NCI-H2029 treated with DMSO at 0.1 percent for 48 hours (cell line): ENCODE data around the gene RPL29.
A peak's percentile ranks its signal among the peaks of the same experiment; 100 is the strongest.
"Not testable (repeated sequence)": the region's sequence is repeated elsewhere in the genome, so short reads cannot be mapped to it uniquely, and the experiment has no call there.

Experiments used
- DNase-seq: peaks from one replicate; lab custom pipeline; 2025; lab: John Stamatoyannopoulos, UW

The RPL29 gene

DNA sequence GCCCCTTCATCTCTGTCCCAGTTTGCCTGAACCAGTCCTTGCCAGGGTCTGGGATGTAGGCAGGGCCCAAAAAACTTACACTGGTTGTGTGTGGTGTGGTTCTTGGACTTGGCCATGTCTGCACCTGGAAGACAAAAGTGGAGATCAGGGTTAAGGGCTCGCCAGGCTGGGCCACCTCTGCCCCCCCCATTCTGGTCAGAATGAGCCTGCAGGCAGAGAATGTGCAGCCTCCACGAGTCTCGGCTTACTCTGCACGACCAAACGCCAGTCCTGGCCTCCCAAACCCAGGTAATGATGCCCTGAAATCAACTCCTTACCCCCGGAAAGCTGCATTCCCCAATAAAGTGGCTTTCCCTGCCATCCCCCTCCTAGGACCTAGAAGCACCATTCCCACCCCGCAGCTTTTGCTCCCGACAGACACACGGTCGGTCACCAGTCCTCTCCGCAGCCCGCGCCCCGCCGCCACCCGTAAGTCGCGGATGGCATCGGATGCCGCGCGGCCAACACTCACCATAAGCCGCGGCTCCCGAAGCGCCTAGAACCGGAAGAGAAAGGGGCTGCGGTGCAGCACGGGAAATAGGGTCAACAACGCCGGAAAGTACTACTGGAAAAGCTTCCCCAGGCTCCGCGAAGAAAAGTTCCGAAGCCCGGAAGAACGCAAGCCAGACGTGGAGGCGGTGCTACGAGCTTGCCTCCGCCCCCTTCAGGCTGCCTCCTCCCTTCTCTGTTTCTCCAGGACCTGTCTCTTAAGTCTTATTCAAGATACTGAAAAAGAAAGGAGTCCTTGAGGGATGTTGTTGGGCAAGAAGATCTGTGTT is at the start of gene RPL29:
Gene RPL29 (minus strand): TSS at position 550 of the 818 bp plus-strand sequence. CDS start 434 bp downstream, at position 116.
- peak; percentile 56 for DNase-seq

DNA sequence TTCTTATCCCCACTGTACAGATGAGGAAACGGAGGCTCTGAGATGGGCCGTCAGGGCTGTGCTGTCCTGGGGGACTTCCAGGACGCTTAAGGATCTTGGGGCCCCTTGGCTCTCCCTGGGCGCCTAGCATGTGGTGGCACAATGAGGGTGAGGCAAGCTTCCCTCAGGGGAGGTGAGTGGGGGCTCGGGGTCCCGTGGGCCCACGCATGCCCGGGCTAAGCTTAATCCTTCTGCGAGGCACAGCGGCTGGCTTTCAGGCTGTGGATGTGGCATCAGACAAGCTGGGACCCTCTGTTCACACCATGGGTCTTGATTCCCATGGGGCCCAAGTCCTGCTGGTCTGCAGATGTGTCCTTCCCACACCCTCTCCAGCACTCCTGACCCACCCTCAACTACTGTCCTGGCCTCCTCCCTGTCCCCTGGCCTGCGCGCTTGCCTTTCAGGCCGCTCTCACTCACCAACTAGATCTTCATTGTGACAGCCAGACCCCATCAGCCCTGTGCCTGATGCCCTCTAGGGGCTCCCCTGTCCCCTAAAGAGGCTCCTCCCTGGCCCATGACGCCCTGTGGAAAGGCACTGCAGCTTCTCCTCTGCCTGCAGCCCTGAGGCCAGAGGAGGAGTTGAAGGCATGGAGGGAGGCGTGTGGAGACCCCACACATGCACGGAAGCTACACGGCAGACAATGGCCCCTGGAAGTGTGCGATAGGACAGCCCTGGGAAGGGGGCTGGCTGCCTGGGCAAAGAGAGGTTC is 49.3 kb upstream of the RPL29 start:
- no peak for DNase-seq

DNA sequence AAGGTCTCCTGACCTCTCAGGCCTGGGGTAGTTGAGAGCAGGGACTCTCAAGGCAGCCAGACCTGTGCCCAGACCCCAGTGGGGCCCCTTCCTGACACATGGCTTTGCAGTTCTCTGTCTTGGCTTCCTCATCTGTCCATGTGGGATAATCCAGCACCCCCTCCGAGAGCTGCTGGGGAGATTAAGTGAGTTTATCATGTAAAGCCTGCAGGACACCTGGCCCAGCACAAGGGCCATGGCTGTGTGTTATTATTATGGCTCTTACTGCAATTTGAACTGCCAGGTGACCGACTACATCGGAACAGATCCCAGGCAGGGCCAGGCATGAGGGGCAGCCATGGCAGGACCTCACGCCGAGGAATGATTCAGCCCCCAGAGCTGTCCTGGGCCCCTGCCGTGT is 48.1 kb upstream of the RPL29 start:
- no peak for DNase-seq

DNA sequence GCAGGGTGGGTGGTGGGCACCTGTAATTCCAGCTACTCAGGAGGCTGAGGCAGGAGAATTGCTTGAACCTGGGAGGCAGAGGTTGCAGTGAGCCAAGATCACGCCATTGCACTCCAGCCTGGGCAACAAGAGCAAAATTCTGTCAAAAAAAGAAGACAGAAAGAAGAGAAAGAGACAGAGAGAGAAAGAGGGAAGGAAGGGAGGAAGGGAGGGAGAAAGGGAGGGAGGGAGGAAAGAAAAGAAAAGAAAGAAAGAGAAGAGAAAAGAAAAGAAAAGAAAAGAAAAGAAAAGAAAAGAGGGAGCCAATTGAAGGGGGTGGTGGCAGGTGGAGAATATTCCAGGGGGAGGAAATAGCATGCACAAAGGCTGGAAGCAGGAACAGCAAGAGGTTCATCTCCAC is 47.3 kb upstream of the RPL29 start:
- not testable (repeated sequence) for DNase-seq

DNA sequence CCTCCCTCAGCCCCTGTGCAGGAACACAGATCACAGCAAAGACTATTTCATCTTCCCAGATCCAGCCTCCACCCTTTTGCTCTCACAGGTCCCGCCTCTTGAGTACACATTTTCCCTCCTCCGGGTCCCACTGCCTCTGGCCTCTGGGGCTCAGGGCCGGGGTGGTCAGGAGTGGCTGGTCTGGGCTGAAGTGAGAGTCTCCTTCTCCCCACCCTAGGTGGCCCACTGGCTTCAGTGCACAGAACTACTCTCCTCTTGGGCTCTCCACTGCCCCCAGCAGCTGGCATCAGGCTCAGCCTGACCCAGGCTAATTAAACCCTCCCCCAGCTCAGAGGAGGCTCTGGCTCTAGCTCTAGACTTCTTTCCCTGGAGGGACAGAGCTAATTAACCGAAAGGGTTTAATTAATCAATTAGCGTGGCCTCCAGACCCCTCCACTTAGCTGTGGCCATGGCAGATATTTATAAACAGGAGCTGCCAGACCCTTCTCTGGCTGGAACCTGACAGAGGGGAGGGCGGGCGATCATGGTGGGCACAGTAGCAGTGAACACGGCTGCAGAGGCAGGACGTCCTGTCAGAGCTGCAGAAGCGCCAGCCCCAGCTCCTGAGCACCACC is 45.5 kb upstream of the RPL29 start:
- DNase-seq, result no peak

DNA sequence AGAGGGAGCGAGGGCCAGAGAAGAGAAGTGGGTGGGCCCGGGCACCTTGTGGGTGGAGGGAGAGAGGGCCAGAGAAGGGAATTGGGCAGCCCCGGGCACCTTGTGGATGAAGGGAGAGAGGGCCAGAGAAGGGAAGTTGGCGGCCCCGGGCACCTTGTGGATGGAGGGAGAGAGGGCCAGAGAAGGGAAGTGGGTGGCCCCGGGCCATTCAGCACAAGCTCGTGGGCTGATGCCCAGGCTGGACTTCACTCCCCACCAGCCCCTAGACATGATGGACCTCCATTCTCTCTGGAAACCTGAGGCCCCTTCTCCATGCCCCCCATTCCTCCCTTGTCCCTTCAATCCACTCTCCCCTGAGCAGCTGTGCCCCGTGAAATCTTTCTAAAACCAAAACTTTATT is 44.9 kb upstream of the RPL29 start:
- no peak for DNase-seq

DNA sequence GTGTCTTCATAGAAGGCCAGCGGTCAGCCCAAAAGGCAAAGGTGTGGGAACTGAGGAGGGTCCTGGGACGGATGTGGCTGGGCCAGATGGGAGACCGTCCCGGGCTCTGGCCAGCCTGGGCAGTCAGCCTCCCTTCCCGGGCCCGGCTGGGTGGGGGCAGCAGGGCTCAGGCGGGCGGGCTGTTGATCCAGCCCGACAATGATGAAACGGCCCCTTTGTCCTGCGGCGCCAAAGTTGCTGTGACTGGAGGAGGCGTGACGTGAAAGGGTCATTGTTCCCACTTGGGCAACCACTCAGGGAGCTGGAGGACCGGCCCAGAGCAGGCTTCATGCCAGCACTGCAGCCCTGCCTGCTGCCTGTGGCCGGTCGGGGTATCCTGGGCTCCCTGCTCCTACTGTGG is 44.2 kb upstream of the RPL29 start:
- DNase-seq, result no peak

DNA sequence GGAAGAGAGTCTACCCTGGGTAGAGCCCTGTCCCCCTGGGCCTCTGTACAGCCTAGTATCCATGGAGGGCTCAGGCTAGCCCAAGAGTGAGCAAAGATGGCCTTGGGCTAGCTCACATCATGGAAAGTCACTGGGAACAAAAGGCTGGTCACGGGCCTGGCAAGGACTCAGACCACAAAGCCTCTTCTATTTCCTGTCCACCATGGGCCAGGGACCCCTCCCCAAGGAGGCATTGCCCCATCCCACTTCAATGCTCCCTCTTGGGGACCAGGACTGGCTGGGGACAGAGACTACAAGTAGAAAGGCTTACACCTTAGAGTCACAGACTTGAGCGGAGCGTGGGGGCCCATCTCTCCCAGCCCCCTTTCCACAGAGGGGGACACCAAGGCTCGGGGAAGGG is 43.7 kb upstream of the RPL29 start:
- DNase-seq, result no peak

DNA sequence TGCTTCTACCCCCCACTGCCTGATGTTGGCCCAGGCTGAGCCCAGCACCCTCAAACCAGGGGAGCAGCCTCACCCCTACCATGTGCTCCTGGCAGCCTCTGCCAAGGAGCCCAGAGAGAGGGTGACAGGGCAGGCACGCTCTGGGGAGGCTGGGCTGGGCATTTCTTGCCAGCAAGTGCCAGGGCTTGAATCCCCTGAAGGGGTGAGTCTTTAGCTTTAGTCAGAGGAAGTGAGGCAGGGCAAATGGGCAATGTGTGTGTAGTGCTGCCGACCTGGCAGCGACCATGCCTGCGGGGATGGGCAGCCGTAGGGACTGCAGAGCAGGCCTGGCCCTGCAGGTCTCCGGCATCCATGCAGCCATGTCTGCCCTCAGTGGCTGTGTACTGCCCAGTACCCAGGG is 42.5 kb upstream of the RPL29 start:
- DNase-seq, result no peak

DNA sequence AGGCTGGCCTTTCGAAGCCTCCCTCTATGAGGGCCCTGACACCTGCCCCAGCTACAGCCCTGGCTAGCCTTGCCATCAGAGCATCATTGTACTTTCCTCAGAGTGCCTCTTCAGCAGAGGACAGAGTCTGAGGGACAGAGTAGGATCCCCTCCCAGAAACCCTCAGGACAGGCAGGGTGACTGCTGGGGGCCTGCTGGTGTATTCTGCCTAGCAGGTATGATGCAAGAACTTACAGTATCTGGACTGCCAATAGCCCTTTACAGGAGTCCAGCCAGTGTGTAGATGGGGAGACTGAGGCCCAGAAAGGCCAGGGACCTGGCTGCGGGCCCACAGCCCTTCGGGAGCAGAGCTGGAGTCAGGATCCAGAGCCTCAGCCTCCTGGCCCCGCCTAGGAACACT is 41.6 kb upstream of the RPL29 start:
- DNase-seq, result no peak

DNA sequence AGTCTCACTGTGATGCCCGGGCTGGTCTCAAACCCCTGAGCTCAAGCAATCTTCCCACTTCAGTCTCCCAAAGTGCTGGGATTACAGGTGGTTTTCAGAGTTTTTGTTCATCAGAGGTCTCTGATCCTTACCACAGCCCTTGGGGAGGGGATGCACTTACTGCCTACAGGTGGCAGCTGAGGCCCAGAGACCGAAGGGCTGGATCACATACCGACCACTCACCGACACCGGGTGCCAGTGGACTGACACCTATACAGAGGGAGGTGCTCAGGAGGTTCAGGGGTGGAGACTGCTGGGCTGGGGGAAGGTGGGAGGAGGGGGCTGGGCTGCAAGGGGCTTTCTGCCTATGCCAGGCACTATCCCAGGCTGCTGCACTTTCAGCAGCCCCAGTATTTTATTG is 41.1 kb upstream of the RPL29 start:
- no peak for DNase-seq

DNA sequence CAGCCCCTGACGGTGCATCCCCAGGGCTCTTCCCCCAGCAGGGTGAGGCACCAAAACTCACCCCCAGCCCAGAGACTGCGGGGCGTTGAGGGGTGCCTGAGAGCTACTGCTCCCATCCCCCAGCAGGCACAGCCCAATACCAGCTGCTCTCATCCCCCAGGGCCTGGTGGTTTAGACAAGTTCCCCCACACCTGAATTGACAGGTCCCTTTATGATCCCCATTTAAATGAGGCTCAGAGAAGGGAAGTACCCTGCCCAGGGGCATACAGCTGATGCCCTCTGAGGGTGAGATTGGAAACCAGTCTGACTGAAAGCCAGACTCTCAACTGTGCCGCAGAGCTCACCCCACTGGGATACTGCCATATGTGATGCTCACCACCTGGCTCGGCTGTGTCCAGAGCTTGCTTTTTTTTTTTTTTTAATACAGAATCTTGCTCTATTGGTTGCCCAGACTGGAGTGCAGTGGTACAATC is 40.6 kb upstream of the RPL29 start:
- DNase-seq, result no peak

DNA sequence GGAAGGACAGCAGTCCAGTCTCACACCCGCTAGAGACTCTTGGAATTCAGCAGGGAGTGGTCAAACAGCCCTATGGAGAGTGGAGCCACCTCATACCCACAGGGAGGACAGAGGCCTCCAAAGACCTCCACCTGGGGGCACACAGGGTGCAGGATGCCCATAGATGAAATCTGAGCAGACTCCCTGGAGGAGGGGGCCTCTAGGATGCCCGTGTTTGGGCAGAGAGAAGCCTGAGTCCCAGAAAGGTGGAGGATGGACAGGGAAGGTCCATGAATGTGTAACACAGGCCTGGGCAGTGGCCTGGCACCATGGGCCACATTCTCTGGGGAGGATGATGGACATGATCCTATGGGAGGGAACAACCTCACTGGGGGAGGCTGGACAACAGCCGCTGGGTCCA is 39.0 kb upstream of the RPL29 start:
- DNase-seq, result no peak

DNA sequence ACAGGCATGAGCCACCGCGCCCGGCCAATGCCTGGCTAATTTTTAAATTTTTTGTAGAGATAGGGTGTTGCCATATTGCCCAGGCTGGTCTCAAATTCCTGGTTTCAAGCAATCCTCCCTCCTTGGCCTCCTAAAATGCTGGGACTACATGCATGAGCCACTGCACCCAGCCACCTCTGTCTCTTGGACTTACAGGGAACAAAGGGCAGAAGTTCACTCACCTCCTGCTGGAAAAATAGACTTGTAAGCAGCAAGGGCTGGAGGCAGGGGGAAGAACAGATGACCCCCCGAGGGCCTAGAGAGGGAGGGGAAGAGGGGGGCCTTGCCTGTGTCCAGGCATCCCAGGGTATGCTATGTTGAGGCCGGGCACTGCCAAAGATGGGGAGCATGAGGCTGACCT is 38.5 kb upstream of the RPL29 start:
- no peak for DNase-seq

DNA sequence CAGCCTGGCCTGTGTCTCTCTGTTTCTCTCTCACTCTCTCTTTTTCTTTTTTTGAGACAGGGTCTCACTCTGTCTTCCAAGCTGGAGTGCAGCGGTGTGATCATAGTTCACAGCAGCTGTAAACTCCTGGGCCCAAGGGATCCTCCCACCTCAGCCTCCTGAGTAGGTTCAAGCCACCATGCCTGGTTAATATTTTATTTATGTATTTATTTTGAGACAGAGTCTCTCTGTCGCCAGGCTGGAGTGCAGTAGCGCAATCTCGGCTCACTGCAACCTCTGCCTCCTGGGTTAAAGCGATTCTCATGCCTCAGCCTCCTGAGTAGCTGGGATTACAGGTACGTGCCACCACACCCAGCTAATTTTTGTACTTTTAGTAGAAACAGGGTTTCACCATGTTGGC is 38.1 kb upstream of the RPL29 start:
- not testable (repeated sequence) for DNase-seq

DNA sequence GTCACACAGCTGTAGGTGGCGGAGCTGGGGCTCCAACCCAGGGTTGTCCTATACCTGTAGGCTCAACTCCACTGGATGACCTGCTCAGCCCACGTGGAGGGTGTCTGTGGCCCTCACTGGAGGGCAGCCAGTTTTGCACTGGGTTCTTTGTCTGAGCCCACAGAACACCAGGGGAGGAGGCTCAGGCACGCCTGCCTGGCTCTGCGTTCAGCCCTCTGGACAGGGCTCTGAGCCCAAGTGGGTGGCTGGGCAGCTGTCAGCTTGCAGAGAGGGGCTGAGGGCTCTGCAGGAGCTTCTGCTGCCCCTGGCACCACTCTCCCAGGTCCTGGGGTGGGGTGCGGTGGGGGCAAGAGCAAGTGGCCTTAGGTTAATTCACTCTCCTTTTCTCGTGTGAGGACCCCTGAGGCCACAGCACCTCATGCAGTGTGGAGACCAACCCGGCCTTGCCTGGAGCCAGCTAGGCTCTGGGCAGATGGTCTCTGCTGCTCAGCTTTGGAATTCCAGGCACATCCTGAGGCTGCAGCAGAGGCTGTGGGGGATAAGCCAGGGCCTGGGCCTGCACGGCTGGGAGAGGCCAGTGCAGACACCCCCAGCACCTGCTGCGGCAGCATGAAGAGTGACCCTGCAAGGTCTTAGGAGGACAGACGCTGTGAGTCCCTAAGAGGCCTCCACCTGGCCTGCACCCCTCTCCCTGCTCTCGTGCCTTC is 37.2 kb upstream of the RPL29 start:
- DNase-seq, result no peak

DNA sequence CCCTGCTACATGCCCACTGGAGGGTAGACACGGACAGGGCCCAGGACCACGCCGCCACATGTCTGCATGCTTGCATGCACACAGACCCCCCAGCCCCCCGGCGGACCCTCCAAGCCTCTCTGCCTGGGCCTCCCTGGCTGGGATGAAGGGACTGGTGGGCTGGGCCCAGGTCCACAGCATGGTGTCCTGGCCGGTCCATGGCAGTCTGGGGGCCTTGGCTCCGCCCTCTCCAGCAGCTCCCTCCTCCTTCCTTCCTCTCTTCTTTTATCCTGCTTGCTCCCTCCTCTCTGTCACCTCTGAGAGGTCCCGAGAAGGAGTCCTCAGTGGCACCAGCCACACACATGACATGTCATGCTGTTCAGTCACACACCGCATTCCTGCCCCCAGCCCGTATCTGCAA is 36.2 kb upstream of the RPL29 start:
- no peak for DNase-seq

DNA sequence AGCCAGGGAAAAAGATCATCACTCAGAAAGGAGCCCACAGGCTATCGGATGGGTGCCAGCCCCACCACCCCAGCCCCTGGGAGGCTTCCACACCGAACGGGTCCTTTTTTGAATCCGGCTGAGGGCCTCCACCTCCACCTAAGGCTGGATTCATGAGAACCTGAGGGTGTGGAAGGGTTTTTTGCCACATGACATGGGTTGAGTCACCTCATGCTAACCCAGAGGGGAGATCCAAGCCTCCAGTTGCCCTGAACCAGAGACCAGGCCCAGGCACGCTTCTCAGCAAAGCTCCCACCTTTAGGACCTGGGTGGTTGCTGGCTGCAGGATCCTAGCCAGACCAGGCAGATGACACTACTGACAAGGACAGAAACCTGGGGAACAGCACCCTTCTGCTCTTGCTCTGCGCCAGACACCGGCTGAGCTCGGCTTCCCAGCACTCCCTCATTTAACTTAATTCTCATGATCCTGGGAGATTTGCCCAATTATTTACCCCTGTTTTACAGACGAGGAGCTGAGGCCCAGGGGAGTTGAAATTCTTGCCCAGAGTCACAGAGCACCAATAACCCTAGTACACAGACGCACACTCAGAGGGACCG is 35.1 kb upstream of the RPL29 start:
- no peak for DNase-seq

DNA sequence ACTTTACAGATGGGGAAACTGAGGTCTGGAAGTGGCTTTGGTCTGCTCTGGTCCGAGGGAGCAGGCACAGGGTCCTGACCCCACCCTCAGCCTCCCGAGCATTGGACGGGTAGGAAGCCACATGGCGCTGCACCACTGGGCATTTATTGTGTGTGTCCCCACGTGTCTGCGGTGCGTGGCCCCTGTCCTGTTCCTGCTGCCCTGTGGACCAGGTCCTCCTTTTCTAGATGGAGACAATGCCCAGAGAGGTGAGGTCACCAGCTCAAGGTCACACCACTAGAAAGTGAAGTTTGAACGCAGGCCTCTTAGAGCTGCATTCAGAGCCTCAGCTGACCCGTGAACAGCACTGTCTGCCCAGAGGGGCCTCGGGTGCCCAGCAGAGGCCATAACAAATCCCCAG is 33.8 kb upstream of the RPL29 start:
- DNase-seq, result no peak

DNA sequence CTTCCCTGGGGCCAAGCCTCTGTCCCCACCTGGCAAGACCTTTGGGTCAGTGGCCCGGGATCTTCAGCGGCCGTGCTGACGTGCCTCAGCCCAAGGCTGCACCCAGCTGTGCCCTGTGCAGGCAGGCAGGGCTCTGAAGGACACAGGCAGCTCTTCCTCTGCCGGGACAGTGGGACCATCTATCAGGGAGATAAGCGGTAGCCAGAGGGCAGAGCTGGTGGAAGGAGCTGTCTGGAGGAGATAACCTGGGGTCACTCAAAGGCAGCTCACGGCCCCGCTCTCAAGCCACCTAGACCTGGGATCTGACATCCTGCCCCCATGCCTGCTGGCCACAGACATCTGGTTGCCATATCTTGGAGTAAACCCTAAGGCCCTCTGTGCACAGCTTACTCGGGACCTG is 33.4 kb upstream of the RPL29 start:
- no peak for DNase-seq

DNA sequence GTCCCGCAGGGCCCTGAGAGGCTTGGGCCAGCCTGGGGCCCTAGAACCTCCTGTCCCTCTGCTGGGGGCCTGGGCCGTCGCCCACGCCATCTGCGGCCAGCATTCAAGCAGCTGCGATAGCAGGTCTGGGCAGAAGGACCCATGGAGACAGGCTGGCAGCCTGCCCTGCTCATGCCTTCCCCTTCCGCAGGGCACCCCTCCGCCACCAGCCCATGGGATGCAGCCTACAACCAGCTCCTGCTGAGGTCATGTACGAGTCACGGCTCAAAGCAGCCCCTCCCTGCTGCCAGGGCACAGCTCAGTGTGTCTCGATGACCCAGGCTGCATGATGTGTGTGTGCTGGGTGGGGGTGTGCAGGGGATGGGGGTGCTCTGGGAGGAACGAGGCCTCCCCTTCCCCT is 32.9 kb upstream of the RPL29 start:
- no peak for DNase-seq

DNA sequence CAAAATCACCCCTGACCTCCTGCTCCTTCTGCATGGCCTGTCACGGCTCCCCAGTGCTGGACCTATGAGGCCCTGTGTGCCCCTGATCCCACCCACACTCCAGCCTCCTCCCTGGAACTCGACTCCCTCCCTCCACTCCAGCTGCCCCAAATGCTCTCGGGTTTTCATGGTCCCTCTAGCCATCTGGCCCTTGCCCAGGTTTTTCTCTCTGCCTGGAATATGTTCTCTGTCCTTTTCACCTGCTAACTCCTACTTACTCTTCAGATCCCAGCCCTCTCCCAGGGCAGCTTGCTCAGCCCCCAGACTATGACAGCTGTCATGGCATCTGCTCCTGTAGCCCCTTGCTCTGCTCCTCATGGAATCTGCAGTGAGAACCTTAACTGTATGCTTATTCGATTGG is 30.3 kb upstream of the RPL29 start:
- DNase-seq, result no peak
